MM.1S (cell line): ENCODE measurements around the gene PAAF1.
A peak's percentile ranks its signal among the peaks of the same experiment; 100 is the strongest.

Experiments used
- DNase-seq: peaks from one replicate; pipeline ENCODE4 v3.0.0-alpha.2; 2015
- H2AFZ ChIP-seq: fragments of 300-600 bp; sonication (generic); 2 replicates; pipeline ENCODE4 v1.6.0; 2016; ENCODE audit warnings: antibody characterized with exemption, low read length
- H3F3A ChIP-seq: fragments of 300-600 bp; sonication (generic); 2 replicates; pipeline ENCODE4 v1.6.1; 2016; ENCODE audit warnings: mild to moderate bottlenecking, antibody characterized with exemption, low read length, moderate library complexity, mixed read lengths; ENCODE audit not compliant: insufficient read depth
- H3K27ac ChIP-seq: fragments of 300-600 bp; sonication (generic); 2 replicates; pipeline ENCODE4 v1.5.1; 2016; ENCODE audit warnings: mild to moderate bottlenecking, low read length
- H3K27me3 ChIP-seq: fragments of 300-600 bp; sonication (generic); replicated peaks from 2 replicates; pipeline ENCODE4 v1.6.0; 2016; ENCODE audit warnings: low read length; ENCODE audit not compliant: insufficient read depth
- H3K36me3 ChIP-seq: fragments of 300-600 bp; sonication (generic); replicated peaks from 2 replicates; pipeline ENCODE4 v1.6.1; 2016; ENCODE audit warnings: mild to moderate bottlenecking, low read length, mixed read lengths; ENCODE audit not compliant: insufficient read depth
- H3K4me1 ChIP-seq: fragments of 300-600 bp; sonication (generic); 2 replicates; pipeline ENCODE4 v1.6.1; 2016; ENCODE audit warnings: low read length, mixed read lengths
- H3K4me2 ChIP-seq: fragments of 300-600 bp; sonication (generic); 2 replicates; pipeline ENCODE4 v1.6.0; 2016; ENCODE audit warnings: low read depth, low read length
- H3K4me3 ChIP-seq: fragments of 300-600 bp; sonication (generic); 2 replicates; pipeline ENCODE4 v1.5.1; 2016; ENCODE audit warnings: low read length, mixed read lengths
- H3K79me2 ChIP-seq: fragments of 300-600 bp; sonication (generic); 2 replicates; pipeline ENCODE4 v1.6.1; 2016; ENCODE audit warnings: mixed run types, low read length, mixed read lengths
- H3K9ac ChIP-seq: fragments of 300-600 bp; sonication (generic); 2 replicates; pipeline ENCODE4 v1.6.1; 2016; ENCODE audit warnings: low read length, mixed read lengths
- H3K9me2 ChIP-seq: fragments of 300-600 bp; sonication (generic); replicated peaks from 2 replicates; pipeline ENCODE4 v1.6.1; 2016; ENCODE audit warnings: mild to moderate bottlenecking, low read length, mixed read lengths; ENCODE audit not compliant: insufficient read depth
- H3K9me3 ChIP-seq: fragments of 300-600 bp; sonication (generic); replicated peaks from 2 replicates; pipeline ENCODE4 v1.6.1; 2016; ENCODE audit warnings: mild to moderate bottlenecking, low read length, mixed read lengths; ENCODE audit not compliant: insufficient read depth
- H4K20me1 ChIP-seq: fragments of 300-600 bp; sonication (generic); 2 replicates; pipeline ENCODE4 v1.6.1; 2016; ENCODE audit warnings: mild to moderate bottlenecking, low read length, moderate library complexity, mixed read lengths; ENCODE audit not compliant: insufficient read depth
- EZH2 ChIP-seq: fragments of 300-600 bp; sonication (generic); optimal IDR thresholded peaks from 2 replicates; pipeline ENCODE3; 2017; ENCODE audit warnings: low read depth, mild to moderate bottlenecking, antibody characterized with exemption, low read length, mixed read lengths
- EZH2phosphoT487 ChIP-seq: fragments of 300-600 bp; sonication (generic); IDR thresholded peaks from 2 replicates; pipeline ENCODE4 v1.6.1; 2018; ENCODE audit warnings: antibody characterized with exemption, low read length
- TF ChIP-seq, protein P1 (sequence below): fragments of 300-600 bp; sonication (generic); IDR thresholded peaks from 2 replicates; pipeline ENCODE4 v1.5.1; 2016; ENCODE audit warnings: antibody characterized with exemption, low read length, mixed read lengths

The PAAF1 gene

DNA sequence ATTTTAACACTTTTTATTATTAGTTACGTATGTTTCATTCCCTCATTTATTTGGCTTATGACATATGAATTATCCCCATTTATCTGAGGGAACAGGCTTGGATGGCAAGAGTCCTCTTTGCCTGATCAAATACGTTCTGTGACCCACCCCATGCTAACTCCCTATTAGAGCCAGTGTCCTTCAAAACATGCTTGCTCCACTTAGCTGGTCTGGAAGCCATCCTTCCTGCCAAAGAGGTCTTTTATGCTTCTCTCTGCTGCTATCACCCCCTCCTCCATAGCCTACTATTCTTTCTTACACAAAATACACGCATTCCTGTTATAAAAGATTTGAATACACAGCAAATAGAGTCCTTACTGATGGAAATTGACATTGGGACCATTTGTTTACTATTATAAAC is 6.5 kb upstream of the PAAF1 start:
- no peak overlapping the region for H3K27ac ChIP-seq
- H4K20me1 ChIP-seq: no peaks in the 10 kb centered on the region
- no peaks in the 10 kb centered on the region for H3K27me3 ChIP-seq
- no peak overlapping the region for H3K9ac ChIP-seq
- H2AFZ ChIP-seq: no peak overlapping the region
- H3K9me2 ChIP-seq: no peaks in the 10 kb centered on the region
- TF ChIP-seq, protein P1, sequence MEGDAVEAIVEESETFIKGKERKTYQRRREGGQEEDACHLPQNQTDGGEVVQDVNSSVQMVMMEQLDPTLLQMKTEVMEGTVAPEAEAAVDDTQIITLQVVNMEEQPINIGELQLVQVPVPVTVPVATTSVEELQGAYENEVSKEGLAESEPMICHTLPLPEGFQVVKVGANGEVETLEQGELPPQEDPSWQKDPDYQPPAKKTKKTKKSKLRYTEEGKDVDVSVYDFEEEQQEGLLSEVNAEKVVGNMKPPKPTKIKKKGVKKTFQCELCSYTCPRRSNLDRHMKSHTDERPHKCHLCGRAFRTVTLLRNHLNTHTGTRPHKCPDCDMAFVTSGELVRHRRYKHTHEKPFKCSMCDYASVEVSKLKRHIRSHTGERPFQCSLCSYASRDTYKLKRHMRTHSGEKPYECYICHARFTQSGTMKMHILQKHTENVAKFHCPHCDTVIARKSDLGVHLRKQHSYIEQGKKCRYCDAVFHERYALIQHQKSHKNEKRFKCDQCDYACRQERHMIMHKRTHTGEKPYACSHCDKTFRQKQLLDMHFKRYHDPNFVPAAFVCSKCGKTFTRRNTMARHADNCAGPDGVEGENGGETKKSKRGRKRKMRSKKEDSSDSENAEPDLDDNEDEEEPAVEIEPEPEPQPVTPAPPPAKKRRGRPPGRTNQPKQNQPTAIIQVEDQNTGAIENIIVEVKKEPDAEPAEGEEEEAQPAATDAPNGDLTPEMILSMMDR: no peak
- TF ChIP-seq EZH2phosphoT487 (no peak), EZH2 (no peak)
- H3K4me3 ChIP-seq: no peak overlapping the region
- H3K4me2 ChIP-seq: no peak overlapping the region
- H3K9me3 ChIP-seq: no peaks in the 10 kb centered on the region
- peaks cover 11% of the 10 kb centered on the region for H3K4me1 ChIP-seq
- DNase-seq: no peak
- H3K79me2 ChIP-seq: peaks cover 22% of the 10 kb centered on the region
- peaks cover 12% of the 10 kb centered on the region for H3F3A ChIP-seq
- H3K36me3 ChIP-seq: 0 out of 2 replicates have a peak, but pooled peaks cover 5% of the 10 kb centered on the region

DNA sequence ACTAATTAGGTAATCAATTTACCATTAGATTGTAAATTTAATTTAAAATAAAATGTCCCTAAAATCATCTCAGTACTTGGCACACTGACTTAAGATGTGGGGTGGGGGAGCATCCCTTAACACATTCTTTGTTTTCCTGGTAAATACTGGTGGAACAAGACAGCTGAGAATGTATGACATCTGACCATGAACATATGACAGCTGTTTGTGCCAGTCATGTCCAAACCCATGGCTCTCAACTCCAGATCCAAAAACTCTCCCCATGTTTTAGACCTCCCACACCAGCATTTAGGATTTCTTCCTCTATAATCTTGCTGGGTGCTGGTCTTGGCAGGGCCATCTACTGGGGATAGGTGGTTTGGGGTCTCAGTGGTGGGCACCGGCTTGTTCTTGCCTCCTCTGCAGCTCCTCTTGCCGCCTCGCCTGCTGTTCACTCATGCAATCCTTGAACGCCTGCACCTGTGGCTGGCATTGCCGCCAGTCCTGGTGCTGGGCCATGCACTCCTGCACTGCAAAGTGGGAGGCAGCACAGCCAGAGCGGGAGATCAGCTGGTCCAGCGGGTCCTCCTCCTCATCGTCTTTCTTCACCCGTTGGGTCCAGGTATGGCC is 3.9 kb upstream of the PAAF1 start:
- Histone ChIP-seq H3K4me3 (no peak overlapping the region), H3K9me2 (no peaks in the 10 kb centered on the region), H4K20me1 (no peaks in the 10 kb centered on the region), H3K4me2 (no peak overlapping the region), H3K36me3 (0 out of 2 replicates have a peak, but pooled peaks cover 5% of the 10 kb centered on the region), H3K27me3 (no peaks in the 10 kb centered on the region), H3K27ac (no peak overlapping the region), H3K79me2 (peaks cover 44% of the 10 kb centered on the region), H3K9ac (no peak overlapping the region), H3K9me3 (no peaks in the 10 kb centered on the region), H3F3A (peaks cover 19% of the 10 kb centered on the region), H3K4me1 (peaks cover 19% of the 10 kb centered on the region), H2AFZ (no peak overlapping the region)
- TF ChIP-seq, protein P1: no peak
- no peak for TF ChIP-seq EZH2
- TF ChIP-seq EZH2phosphoT487: no peak
- DNase-seq: no peak

DNA sequence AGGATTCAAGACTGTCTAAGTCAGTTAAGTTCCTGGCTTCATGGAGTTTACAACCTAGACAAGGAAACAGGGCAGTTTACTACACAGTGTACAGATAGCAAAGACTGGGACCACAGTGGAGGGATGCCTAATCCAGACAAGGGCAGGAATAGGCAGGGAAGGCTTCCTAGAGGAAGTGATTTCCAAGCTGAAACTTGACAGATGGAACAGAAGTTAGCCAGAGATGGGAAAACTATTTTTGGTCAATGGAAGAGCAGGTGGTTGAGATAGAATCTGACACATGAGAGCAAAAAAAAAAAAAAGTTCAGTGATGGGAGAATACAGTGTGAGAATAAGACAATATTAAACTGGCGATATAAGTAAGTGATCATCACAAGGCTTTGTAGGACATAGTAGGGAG is 1.4 kb upstream of the PAAF1 start:
- Histone ChIP-seq H4K20me1 (no peaks in the 10 kb centered on the region), H3K27me3 (no peaks in the 10 kb centered on the region), H3K4me1 (peaks cover 16% of the 10 kb centered on the region), H3K79me2 (peaks cover 53% of the 10 kb centered on the region), H3K9ac (peak overlapping the region; percentile 83; the same call in 1 of the 2 replicates), H3K27ac (no peak overlapping the region), H3K9me3 (no peaks in the 10 kb centered on the region), H2AFZ (no peak overlapping the region), H3K9me2 (no peaks in the 10 kb centered on the region), H3K4me3 (peak overlapping the region; percentile 72), H3F3A (peaks cover 7% of the 10 kb centered on the region), H3K4me2 (peak overlapping the region; percentile 72), H3K36me3 (0 out of 2 replicates have a peak, but pooled peaks cover 5% of the 10 kb centered on the region)
- DNase-seq: no peak
- TF ChIP-seq EZH2phosphoT487: no peak
- no peak for TF ChIP-seq EZH2
- TF ChIP-seq, protein P1: no peak
